Activated T-helper 1 cell treated with anti-CD3 and anti-CD28 coated beads, Interleukin-12 subunit alpha, Interleukin-12 subunit beta, Interleukin-2, Interleukin-4 antibody, amounts not matched to agents 30 ng/mL and 10 ng/mL and 1 ng/mL, durations not matched to agents 14 hours and 24 hours and 36 hours (primary cell): ENCODE measurements around the gene KANK3. TPM values are rescaled to one million over a fixed set of nuclear protein-coding genes. Genes with fewer than 3 reads are reported as not detected.
A peak's percentile ranks its signal among the peaks of the same experiment; 100 is the strongest.
"Not testable (repeated sequence)": the region's sequence is repeated elsewhere in the genome, so short reads cannot be mapped to it uniquely, and the experiment has no call there.

Source experiments
- DNase-seq: peaks from one replicate; pipeline ENCODE4 v3.0.0; 2021; ENCODE audit warnings: low spot score
- H3K27ac Mint-ChIP-seq: one replicate; pipeline ENCODE4 v1.8.0; 2021; ENCODE audit warnings: mild to moderate bottlenecking, mixed read lengths
- H3K27me3 Mint-ChIP-seq: one replicate; pipeline ENCODE4 v1.8.0; 2022; ENCODE audit warnings: mild to moderate bottlenecking, moderate library complexity, mixed read lengths; ENCODE audit not compliant: insufficient read depth
- H3K36me3 Mint-ChIP-seq: one replicate; pipeline ENCODE4 v1.8.0; 2021; ENCODE audit warnings: low read depth, mixed read lengths
- H3K4me1 Mint-ChIP-seq: one replicate; pipeline ENCODE4 v1.8.0; 2021; ENCODE audit warnings: low read depth, mixed read lengths
- H3K4me3 Mint-ChIP-seq: one replicate; pipeline ENCODE4 v1.8.0; 2021; ENCODE audit warnings: mild to moderate bottlenecking, moderate library complexity, mixed read lengths
- H3K9me3 Mint-ChIP-seq: one replicate; pipeline ENCODE4 v1.8.0; 2021; ENCODE audit warnings: mixed read lengths
- intact Hi-C: fragments of 100-400 bp; cut with micrococcal nuclease; formaldehyde crosslinking; loops from one replicate; pipeline ENCODE4 v1.15.1; 2024
- total RNA-seq: library from RNA; stranded (reverse); gene quantifications from 2 replicates; pipeline ENCODE4 v1.2.3, GENCODE V29; 2022

KANK3 gene
- total RNA-seq, 1 donor from 2014 or later, result 0.86 TPM

DNA sequence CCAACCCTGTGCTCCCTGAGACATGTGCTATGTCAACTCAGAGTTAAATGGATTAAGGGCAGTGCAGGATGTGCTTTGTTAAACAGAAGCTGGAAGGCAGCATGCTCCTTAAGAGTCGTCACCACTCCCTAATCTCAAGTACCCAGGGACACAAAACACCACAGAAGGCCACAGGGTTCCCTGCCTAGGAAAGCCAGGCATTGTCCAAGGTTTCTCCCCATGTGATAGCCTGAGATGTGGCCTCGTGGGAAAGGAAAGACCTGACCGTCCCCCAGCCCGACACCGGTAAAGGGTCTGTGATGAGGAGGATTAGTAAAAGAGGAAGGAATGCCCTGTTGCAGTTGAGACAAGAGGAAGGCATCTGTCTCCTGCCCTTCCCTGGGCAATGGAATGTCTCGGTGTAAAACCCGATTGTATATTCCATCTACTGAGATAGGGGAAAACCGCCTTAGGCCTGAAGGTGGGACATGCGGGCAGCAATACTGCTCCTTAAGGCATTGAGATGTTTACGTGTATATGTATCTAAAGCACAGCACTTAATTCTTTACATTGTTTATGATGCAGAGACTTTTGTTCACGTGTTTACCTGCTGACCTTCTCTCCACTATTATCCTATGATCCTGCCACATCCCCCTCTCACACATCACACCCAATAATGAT lies 28.0 kb downstream of the KANK3 start:
- H3K4me1 Mint-ChIP-seq, H3K36me3 Mint-ChIP-seq, intact Hi-C loops, H3K27ac Mint-ChIP-seq, H3K9me3 Mint-ChIP-seq, H3K27me3 Mint-ChIP-seq, H3K4me3 Mint-ChIP-seq, DNase-seq: not testable (repeated sequence)

DNA sequence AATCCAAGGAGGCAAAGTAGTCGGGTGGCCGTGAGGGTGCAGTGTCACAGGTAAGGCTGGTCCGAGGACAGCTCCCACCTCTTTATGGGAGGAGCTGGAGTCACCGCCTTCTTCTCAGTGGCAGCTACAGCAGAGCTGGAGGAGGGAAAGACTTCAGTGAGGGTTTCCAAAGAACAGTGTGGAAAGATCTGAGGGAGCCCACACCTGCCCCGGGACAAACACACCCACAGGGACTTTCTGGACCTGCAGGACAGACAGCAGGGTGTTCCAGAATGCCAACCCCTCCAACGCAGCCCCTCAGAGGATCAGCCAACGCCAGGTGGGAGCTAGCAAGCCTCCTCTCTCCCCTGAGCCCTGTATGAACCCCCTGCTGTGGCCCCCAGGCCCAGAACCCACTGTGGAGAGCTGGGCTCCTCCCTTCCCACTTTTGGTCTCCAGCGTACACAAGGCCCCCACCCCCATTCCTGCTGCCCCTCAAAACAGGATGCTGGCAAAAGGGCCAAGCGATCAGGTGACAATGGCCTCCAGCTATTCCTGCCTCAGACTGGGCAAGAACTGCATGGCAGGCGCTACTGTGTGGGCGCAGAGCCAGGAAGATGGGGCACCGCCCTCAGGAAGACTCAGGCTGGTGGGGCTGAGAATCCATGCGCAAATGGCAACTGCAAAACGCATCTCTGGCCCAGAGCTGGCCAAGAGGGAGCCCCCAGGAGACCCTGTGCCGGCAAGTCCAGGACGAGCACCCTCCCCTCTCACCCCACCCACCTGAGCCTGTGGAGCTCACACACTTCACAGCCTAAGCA lies 31.4 kb downstream of the KANK3 start:
- H3K27ac Mint-ChIP-seq, result no peak overlapping the region
- H3K36me3 Mint-ChIP-seq, result peaks cover 12% of the 10 kb centered on the region
- no peaks in the 10 kb centered on the region for H3K27me3 Mint-ChIP-seq
- no peak for DNase-seq
- H3K4me1 Mint-ChIP-seq, result peaks cover 23% of the 10 kb centered on the region
- H3K9me3 Mint-ChIP-seq, result no peaks in the 10 kb centered on the region
- intact Hi-C loops, result no loop called here
- no peak overlapping the region for H3K4me3 Mint-ChIP-seq

DNA sequence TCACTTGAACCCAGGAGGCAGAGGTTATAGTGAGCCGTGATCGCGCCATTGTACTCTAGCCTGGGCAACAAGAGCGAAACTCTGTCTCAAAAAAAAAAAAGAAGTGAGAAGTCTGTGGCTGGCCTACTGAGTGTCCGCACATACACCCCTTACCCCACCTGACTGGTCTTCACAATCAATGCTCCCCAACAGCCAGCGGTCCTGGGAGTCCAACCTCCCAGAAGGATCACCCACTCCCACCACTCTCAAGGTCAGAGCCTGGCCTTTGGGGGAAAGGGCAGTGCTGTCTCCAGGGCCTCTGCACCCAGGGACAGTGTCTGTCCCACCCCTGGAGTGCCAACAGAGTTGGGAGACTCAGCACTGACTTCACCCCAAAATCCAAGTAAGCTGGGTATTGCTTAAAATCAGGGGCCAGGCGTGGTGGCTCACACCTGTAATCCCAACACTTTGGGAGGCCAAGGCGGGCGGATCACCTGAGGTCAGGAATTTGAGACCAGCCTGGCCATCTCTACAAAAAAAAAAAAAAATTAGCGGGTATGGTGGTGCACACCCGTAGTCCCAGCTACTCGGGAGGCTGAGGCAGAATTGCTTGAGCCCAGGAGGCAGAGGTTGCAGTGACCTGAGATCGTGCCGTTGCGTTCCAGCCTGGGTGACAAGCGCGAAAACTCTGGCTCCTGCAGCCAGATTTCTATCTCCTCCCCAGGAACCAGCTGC lies 32.6 kb downstream of the KANK3 start:
- H3K36me3 Mint-ChIP-seq, result peaks cover 12% of the 10 kb centered on the region
- intact Hi-C loops, result no loop called here
- no peak overlapping the region for H3K4me3 Mint-ChIP-seq
- H3K27me3 Mint-ChIP-seq, result no peaks in the 10 kb centered on the region
- no peak overlapping the region for H3K27ac Mint-ChIP-seq
- peaks cover 31% of the 10 kb centered on the region for H3K4me1 Mint-ChIP-seq
- no peak for DNase-seq
- no peaks in the 10 kb centered on the region for H3K9me3 Mint-ChIP-seq

DNA sequence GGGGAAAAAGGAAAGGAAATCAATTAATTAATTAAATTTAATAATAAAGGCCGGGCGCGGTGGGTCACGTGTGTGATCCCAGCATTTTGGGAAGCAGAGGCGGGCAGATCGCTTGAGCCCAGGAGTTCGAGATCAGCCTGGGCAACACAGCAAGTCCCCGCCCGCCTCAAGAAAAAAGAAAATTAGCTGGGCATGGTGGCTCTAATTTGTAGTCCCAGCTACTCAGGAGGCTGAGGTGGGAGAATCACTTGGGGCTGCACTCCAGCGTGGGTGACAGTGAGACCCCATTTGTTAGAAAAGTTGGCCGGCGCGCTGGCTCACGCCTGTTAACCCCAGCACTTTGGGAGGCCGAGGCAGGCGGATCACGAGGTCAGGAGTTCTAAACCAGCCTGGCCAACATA lies 34.2 kb downstream of the KANK3 start:
- DNase-seq, result no peak
- Mint-ChIP-seq H3K27ac (peak overlapping the region; percentile 81), H3K27me3 (no peaks in the 10 kb centered on the region), H3K4me1 (peaks cover 31% of the 10 kb centered on the region), H3K9me3 (no peaks in the 10 kb centered on the region), H3K4me3 (peak overlapping the region; percentile 89), H3K36me3 (peaks cover 11% of the 10 kb centered on the region)
- intact Hi-C loops, result loop anchor here (1.0 to 2.0 kb wide), 4 partner anchors 12 to 366 kb away; partner anchors contain the start of genes KANK3, NDUFA7, RAB11B and RPS28

DNA sequence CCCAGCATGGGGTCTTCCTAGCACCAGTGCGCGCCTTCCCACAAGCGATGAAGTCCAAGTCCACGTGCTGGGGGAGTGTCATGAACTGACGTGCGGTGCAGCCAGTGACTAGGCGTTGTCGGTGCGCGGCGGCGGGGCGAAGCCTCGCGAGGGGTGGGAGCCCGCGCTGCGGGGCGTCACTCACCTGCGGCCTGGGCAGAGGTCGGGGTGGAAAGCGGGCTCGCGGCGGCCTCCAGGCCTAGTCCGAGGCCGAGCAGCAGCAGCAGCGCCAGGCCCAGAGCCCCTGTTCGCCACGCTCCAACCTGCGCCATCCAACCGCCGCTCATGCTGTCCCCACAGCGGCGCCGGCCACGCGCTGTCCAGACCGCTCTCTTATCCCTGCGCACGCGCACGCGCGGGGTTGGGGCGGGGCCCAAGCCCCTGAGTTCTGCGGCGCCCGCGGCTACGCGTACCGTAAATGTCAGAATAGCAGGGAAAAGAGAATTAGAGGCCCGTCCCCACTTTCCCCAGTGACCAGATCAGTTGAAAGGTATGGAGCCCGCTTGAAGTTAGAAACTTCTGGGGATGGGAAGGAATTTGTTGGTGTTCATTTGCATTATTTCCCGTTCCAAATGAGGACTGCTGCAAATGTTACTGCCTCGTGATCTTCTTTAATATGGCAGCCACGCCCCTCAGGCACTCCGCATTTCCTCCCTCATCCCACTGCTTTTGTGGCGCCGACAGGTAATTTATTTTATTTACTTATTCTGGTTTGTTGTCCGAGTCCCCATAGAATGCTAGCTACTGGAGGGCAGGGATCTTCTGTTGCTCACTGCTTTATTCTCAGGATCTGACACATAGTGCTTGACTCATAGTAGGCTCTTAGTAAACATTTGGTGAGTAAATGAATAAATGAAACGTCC lies 34.8 kb downstream of the KANK3 start, which contains the start of gene CD320:
Gene CD320 (minus strand): TSS at position 394 of the 902 bp plus-strand sequence. CDS start 68 bp downstream, at position 326.
- H3K9me3 Mint-ChIP-seq, result no peaks in the 10 kb centered on the region
- peaks cover 11% of the 10 kb centered on the region for H3K36me3 Mint-ChIP-seq
- H3K4me1 Mint-ChIP-seq, result peaks cover 31% of the 10 kb centered on the region
- peak within 1 kb of the TSS; percentile 89 for H3K4me3 Mint-ChIP-seq
- peak within 1 kb of the TSS; percentile 81 for H3K27ac Mint-ChIP-seq
- H3K27me3 Mint-ChIP-seq, result no peaks in the 10 kb centered on the region
- intact Hi-C loops, result loop anchor here (1.0 to 2.0 kb wide), 4 partner anchors 13 to 365 kb away; partner anchors contain the start of genes KANK3, NDUFA7, RAB11B and RPS28
- DNase-seq, result peak; percentile 84

DNA sequence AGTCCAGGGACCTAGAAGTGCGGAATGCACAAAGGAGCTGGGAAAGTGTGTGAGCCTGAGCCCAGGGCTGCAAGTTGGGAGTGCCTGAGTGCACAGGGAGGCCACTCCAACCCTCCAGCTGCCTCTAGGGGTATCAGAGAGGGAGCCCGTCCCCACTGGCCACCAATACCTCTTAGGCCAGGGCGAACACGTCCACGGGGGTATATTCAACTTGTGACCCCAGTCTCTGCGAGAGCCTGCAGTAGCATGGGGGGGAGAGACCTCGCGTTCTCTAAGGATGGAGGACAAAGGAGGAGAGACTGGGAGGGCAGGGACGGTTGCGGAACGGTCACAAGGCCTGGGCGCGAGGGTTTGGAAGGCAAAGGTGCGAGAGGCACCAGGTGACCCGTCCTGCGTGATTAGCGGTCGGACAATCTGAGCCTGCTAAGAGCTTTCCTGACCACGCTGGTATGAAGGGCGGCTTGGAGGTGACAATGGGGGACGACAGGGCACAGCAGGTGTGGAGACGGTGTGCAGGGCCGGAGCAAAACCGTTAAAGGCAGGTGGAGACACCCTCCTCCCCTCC lies 35.6 kb downstream of the KANK3 start:
- intact Hi-C loops, result no loop called here
- no peak for DNase-seq
- peaks cover 31% of the 10 kb centered on the region for H3K4me1 Mint-ChIP-seq
- no peaks in the 10 kb centered on the region for H3K9me3 Mint-ChIP-seq
- H3K27ac Mint-ChIP-seq, result peak overlapping the region; percentile 81
- no peaks in the 10 kb centered on the region for H3K27me3 Mint-ChIP-seq
- H3K4me3 Mint-ChIP-seq, result peak overlapping the region; percentile 89
- H3K36me3 Mint-ChIP-seq, result peaks cover 11% of the 10 kb centered on the region

- H3K4me1 Mint-ChIP-seq, result peaks cover 31% of the 10 kb centered on the region
- peaks cover 11% of the 10 kb centered on the region for H3K36me3 Mint-ChIP-seq
- peak overlapping the region; percentile 89 for H3K4me3 Mint-ChIP-seq
- intact Hi-C loops, result no loop called here
- H3K9me3 Mint-ChIP-seq, result no peaks in the 10 kb centered on the region
- no peak for DNase-seq
- no peaks in the 10 kb centered on the region for H3K27me3 Mint-ChIP-seq
- H3K27ac Mint-ChIP-seq, result peak overlapping the region; percentile 81
Observed at GRCh38 chr19:8306235-8307054, 36.6 kb downstream of the KANK3 start.

DNA sequence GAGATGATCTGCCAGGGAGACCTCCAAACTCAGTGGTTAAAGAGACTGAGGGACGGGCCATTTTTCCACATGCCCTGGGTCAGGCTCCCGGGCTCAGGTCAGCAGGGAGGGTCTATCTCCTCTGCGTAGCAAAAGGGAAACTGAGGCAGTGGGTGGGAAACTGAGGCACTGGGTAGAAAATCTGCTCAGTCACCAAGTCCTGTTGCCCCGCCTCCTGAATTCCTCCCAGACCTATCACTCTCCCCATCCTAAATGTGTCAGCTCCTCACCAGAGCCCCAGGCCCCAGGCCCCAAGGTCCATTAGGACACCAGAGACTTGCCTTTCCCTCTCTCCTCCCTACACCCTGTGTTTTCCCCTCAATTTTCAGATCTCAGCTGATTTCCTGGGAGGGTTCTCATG lies 37.3 kb downstream of the KANK3 start:
- intact Hi-C loops, result no loop called here
- H3K27me3 Mint-ChIP-seq, result no peaks in the 10 kb centered on the region
- H3K9me3 Mint-ChIP-seq, result no peaks in the 10 kb centered on the region
- peaks cover 8% of the 10 kb centered on the region for H3K36me3 Mint-ChIP-seq
- peaks cover 31% of the 10 kb centered on the region for H3K4me1 Mint-ChIP-seq
- no peak for DNase-seq
- H3K27ac Mint-ChIP-seq, result no peak overlapping the region
- H3K4me3 Mint-ChIP-seq, result peak overlapping the region; percentile 89

- intact Hi-C loops, result no loop called here
- no peak overlapping the region for H3K27ac Mint-ChIP-seq
Observed at GRCh38 chr19:8304841-8305621, 38.0 kb downstream of the KANK3 start.

DNA sequence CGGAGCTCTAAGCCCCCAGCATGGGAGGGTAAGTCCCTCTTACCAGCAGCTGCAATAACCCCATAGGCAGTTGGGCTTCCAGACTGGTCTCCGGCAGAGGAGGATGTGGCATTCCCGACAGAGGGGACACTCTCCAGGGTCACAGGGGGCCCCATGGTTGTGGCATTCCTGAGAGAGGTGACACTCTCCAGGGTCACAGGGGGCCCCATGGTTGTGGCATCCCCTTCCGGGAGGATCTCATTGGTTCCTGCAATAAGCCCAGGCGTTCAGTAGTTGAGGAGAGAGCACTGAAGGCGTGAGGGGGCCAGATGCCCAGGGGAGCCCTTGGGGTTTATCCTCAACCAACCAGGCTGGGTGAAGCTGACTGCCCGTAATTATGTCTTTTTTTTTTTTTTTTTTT lies 40.3 kb downstream of the KANK3 start:
- DNase-seq, result no peak
- H3K4me1 Mint-ChIP-seq, result peaks cover 18% of the 10 kb centered on the region
- H3K27ac Mint-ChIP-seq, result no peak overlapping the region
- H3K9me3 Mint-ChIP-seq, result no peaks in the 10 kb centered on the region
- intact Hi-C loops, result no loop called here
- no peaks in the 10 kb centered on the region for H3K27me3 Mint-ChIP-seq
- no peak overlapping the region for H3K4me3 Mint-ChIP-seq
- peaks cover 2% of the 10 kb centered on the region for H3K36me3 Mint-ChIP-seq

More at GRCh38 chr19:8304841-8305621, 38.0 kb downstream of the KANK3 start:
- no peaks in the 10 kb centered on the region for H3K9me3 Mint-ChIP-seq
- DNase-seq, result no peak
- peaks cover 31% of the 10 kb centered on the region for H3K4me1 Mint-ChIP-seq
- H3K4me3 Mint-ChIP-seq, result no peak overlapping the region
- H3K36me3 Mint-ChIP-seq, result peaks cover 8% of the 10 kb centered on the region
- no peaks in the 10 kb centered on the region for H3K27me3 Mint-ChIP-seq

GRCh38 chr19:8302357-8302691 lies 40.7 kb downstream of the KANK3 start:
- Mint-ChIP-seq H3K27me3 (no peaks in the 10 kb centered on the region), H3K36me3 (peaks cover 2% of the 10 kb centered on the region), H3K27ac (no peak overlapping the region), H3K9me3 (no peaks in the 10 kb centered on the region), H3K4me3 (no peak overlapping the region), H3K4me1 (peaks cover 14% of the 10 kb centered on the region)
- intact Hi-C loops, result no loop called here
- DNase-seq, result no peak
